Measurements from ENCODE around the gene TPPP. TPM values are rescaled to one million over a fixed set of nuclear protein-coding genes. Genes with fewer than 3 reads are reported as not detected.
A peak's percentile ranks its signal among the peaks of the same experiment; 100 is the strongest.

TPPP gene
- total RNA-seq, 2 donors from 2014 or later: 1.7 to 4.0 TPM

- Histone ChIP-seq H3K4me1 (peaks cover 8% of the 10 kb centered on the region), H3K9me3 (no peaks in the 10 kb centered on the region), H3K27ac (no peak overlapping the region), H3K4me3 (no peak overlapping the region), H3K9ac (ENCODE audit: low read depth in 2 of 2, low read length in 2 of 2) (peak overlapping the region in 1 of 2 donors; percentile 14), H3K36me3 (no peaks in the 10 kb centered on the region), H3K27me3 (no peaks in the 10 kb centered on the region)
- intact Hi-C loops (cut with DNase I): no loop called here
- DNase-seq: peak; percentile 86
- TF ChIP-seq CTCF (IDR thresholded peaks at IDR 0.05): no peak
These were observed 29.5 kb downstream of the TPPP start for GRCh38 chr5:663436-664342.

GRCh38 chr5:662751-663435, 30.3 kb downstream of the TPPP start:
- no peaks in the 10 kb centered on the region for H3K27me3 ChIP-seq
- H3K9me3 ChIP-seq: no peaks in the 10 kb centered on the region
- TF ChIP-seq CTCF (IDR thresholded peaks at IDR 0.05): no peak
- H3K4me1 ChIP-seq: peaks cover 8% of the 10 kb centered on the region
- H3K9ac ChIP-seq (ENCODE audit: low read depth in 2 of 2, low read length in 2 of 2): peak overlapping the region in 1 of 2 donors; percentile 14
- intact Hi-C loops (cut with DNase I): no loop called here
- DNase-seq: no peak
- H3K36me3 ChIP-seq: no peaks in the 10 kb centered on the region
- H3K4me3 ChIP-seq: no peak overlapping the region
- no peak overlapping the region for H3K27ac ChIP-seq

- DNase-seq: no peak
- intact Hi-C loops (cut with DNase I): no loop called here
- H3K27ac ChIP-seq: no peak overlapping the region
- no peak overlapping the region for H3K9ac ChIP-seq (ENCODE audit: low read depth in 2 of 2, low read length in 2 of 2)
- H3K36me3 ChIP-seq: no peaks in the 10 kb centered on the region
- H3K9me3 ChIP-seq: no peaks in the 10 kb centered on the region
- H3K4me3 ChIP-seq: no peak overlapping the region
- no peak for TF ChIP-seq CTCF (IDR thresholded peaks at IDR 0.05)
- H3K4me1 ChIP-seq: peaks cover 8% of the 10 kb centered on the region
- H3K27me3 ChIP-seq: no peaks in the 10 kb centered on the region
These were observed 31.0 kb downstream of the TPPP start for GRCh38 chr5:661891-662750.

- no peak for DNase-seq
These were observed 32.6 kb downstream of the TPPP start for GRCh38 chr5:660491-661030.

More at GRCh38 chr5:660491-661030, 32.6 kb downstream of the TPPP start:
- Histone ChIP-seq H3K27ac (no peak overlapping the region), H3K4me1 (peaks cover 8% of the 10 kb centered on the region), H3K9me3 (no peaks in the 10 kb centered on the region), H3K36me3 (no peaks in the 10 kb centered on the region), H3K27me3 (no peaks in the 10 kb centered on the region), H3K9ac (ENCODE audit: low read depth in 2 of 2, low read length in 2 of 2) (no peak overlapping the region), H3K4me3 (no peak overlapping the region)
- TF ChIP-seq CTCF (IDR thresholded peaks at IDR 0.05): no peak
- intact Hi-C loops (cut with DNase I): no loop called here

Data from colonic mucosa (tissue), 4 donors.